Suprapubic skin (tissue), 4 donors: Measurements from ENCODE around the gene DES. TPM values are rescaled to one million over a fixed set of nuclear protein-coding genes. Genes with fewer than 3 reads are reported as not detected.

Source experiments
- DNase-seq, 2 donors: peaks; one replicate each; pipeline ENCODE4 v3.0.0-alpha.2; 2019; ENCODE audit warnings: low spot score in 2 of 2
- H3K27ac ChIP-seq: fragments of 200-600 bp; sonication (generic); one replicate; pipeline ENCODE4 v1.5.1; 2019
- H3K27me3 ChIP-seq: fragments of 200-600 bp; sonication (generic); one replicate; pipeline ENCODE4 v1.5.1; 2019
- H3K36me3 ChIP-seq: fragments of 200-600 bp; sonication (generic); one replicate; pipeline ENCODE4 v1.5.1; 2019
- H3K4me1 ChIP-seq: fragments of 200-600 bp; sonication (generic); one replicate; pipeline ENCODE4 v1.5.1; 2019
- H3K4me3 ChIP-seq: fragments of 200-600 bp; sonication (generic); one replicate; pipeline ENCODE4 v1.5.1; 2019; ENCODE audit warnings: mild to moderate bottlenecking
- H3K9me3 ChIP-seq: fragments of 200-600 bp; sonication (generic); one replicate; pipeline ENCODE4 v1.5.1; 2019
- CTCF ChIP-seq, 2 donors: fragments of 200-600 bp in 1 of 2; fragments of 450-650 bp in 1 of 2; sonication (generic) in 1 of 2; IDR thresholded peaks; one replicate each; pipeline ENCODE4 v1.5.1; 2016 to 2019; ENCODE audit warnings: antibody characterized with exemption in 2 of 2, mild to moderate bottlenecking in 1 of 2, moderate library complexity in 1 of 2
- EP300 ChIP-seq: sonication (generic); formaldehyde crosslinking; IDR thresholded peaks from one replicate; pipeline ENCODE4 v1.6.1; 2017; ENCODE audit warnings: antibody characterized with exemption
- POLR2A ChIP-seq, 2 donors: fragments of 450-650 bp; IDR thresholded peaks; one replicate each; pipeline ENCODE4 v1.6.1; 2017; ENCODE audit warnings: antibody characterized with exemption in 2 of 2, mild to moderate bottlenecking in 2 of 2, moderate library complexity in 2 of 2
- POLR2AphosphoS5 ChIP-seq, 3 donors: sonication (generic); formaldehyde crosslinking; IDR thresholded peaks; one replicate each; pipeline ENCODE4 v1.6.1; 2017; ENCODE audit warnings: antibody characterized with exemption in 3 of 3
- whole genome bisulfite sequencing: methylation state at CpG from one replicate; pipeline ENCODE4 v1.1.5; 2018; 5-methylcytosine and 5-hydroxymethylcytosine counted together
- total RNA-seq, 4 donors: library from RNA; depleted of rRNA; stranded (reverse); fragments of >200 nt; gene quantifications; one replicate each; pipeline ENCODE4 v1.1.0, GENCODE V29; 2016

DES gene
- total RNA-seq, 4 donors from 2014 or later, result 11.4 to 100 (median 35.6) TPM

DNA sequence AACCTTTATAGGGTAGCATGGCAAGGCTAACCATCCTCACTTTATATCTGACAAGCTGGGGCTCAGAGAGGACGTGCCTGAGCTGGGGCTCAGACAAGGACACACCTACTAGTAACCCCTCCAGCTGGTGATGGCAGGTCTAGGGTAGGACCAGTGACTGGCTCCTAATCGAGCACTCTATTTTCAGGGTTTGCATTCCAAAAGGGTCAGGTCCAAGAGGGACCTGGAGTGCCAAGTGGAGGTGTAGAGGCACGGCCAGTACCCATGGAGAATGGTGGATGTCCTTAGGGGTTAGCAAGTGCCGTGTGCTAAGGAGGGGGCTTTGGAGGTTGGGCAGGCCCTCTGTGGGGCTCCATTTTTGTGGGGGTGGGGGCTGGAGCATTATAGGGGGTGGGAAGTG is 1.2 kb upstream of the DES start:
- Histone ChIP-seq H3K27me3 (peaks cover 46% of the 10 kb centered on the region), H3K27ac (no peak overlapping the region)
- 46% methylated on average over 4 of the region's 4 CpGs for whole genome bisulfite sequencing

DNA sequence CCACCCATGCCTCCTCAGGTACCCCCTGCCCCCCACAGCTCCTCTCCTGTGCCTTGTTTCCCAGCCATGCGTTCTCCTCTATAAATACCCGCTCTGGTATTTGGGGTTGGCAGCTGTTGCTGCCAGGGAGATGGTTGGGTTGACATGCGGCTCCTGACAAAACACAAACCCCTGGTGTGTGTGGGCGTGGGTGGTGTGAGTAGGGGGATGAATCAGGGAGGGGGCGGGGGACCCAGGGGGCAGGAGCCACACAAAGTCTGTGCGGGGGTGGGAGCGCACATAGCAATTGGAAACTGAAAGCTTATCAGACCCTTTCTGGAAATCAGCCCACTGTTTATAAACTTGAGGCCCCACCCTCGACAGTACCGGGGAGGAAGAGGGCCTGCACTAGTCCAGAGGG is 803 bp upstream of the DES start:
- peaks cover 41% of the 10 kb centered on the region for H3K27me3 ChIP-seq
- H3K27ac ChIP-seq, result no peak overlapping the region
- H3K4me1 ChIP-seq, result peaks cover 9% of the 10 kb centered on the region
- H3K4me3 ChIP-seq, result no peak overlapping the region
- DNase-seq, result no peak
- H3K36me3 ChIP-seq, result no peaks in the 10 kb centered on the region
- H3K9me3 ChIP-seq, result no peaks in the 10 kb centered on the region
- WGBS, result 34% methylated on average over 7 of the region's 9 CpGs
- TF ChIP-seq POLR2A (IDR thresholded peaks at IDR 0.05) (no peak), CTCF (IDR thresholded peaks at IDR 0.05) (no peak), POLR2AphosphoS5 (IDR thresholded peaks at IDR 0.05) (no peak), EP300 (no peak)

More for the DNA sequence above, 1.2 kb upstream of the DES start:
- no peaks in the 10 kb centered on the region for H3K36me3 ChIP-seq
- no peak for DNase-seq
- H3K4me3 ChIP-seq, result no peak overlapping the region
- H3K4me1 ChIP-seq, result peaks cover 9% of the 10 kb centered on the region
- TF ChIP-seq POLR2AphosphoS5 (IDR thresholded peaks at IDR 0.05) (no peak), CTCF (IDR thresholded peaks at IDR 0.05) (no peak), POLR2A (IDR thresholded peaks at IDR 0.05) (no peak), EP300 (no peak)
- no peaks in the 10 kb centered on the region for H3K9me3 ChIP-seq

DNA sequence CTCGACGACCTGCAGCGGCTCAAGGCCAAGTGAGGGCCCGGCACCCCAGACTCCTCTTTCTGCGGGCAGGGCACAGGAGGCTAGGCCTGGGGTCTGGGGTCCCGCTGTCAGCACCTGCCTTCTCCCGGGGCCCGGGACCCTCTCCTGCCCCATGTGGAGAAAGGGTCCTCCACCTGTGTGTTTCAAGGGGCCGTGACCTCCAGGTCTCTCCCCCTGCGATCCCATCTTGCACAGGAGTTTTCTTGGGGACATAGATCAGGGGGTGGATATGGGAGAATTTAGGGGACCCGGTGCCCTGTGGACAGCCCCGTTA is 791 bp downstream of the DES start:
- 80% methylated on average over 2 of the region's 12 CpGs for WGBS
- H3K4me3 ChIP-seq, result no peak overlapping the region

DNA sequence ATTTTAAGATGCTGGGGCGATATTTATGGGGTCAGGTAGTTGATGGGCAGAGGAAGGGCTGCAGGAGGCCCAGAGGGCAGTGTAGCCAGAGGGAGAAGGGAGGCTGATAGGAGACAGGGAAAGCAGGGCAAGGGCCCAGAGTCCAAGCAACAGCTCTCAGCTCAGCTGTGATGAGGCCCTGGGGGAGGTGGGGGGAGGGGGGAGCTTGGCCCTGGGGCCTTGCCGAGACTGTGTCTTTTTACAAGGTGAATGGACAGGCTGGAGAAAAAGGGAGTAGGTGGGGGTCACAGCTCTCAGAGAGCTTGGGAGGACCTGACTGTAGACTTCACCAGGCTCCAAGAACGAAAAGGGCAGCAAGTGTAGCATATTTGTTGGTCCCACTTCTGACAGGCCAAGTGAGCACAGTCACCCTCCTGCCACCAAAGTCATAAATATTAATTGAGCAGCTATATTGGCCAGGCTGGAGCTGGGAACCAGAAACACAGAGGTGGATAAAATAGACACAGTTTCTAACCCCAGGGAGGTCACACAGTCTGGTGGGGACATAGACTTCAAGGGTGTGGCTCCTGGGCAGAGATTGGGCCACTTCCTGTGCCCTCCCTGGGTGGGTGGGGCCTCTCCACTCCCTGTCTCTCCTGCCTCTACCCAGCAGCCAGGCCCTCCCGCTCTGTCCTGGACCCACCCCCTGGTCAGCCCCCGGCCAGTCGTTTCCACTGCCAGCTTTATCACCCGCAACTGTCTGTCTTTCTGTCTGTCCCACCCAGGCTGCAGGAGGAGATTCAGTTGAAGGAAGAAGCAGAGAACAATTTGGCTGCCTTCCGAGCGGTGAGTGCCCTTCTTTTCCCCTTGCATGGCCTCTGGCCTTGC is 1.4 kb downstream of the DES start:
- Histone ChIP-seq H3K4me3 (no peak overlapping the region), H3K27me3 (peaks cover 41% of the 10 kb centered on the region), H3K4me1 (peaks cover 9% of the 10 kb centered on the region), H3K27ac (no peak overlapping the region), H3K9me3 (no peaks in the 10 kb centered on the region), H3K36me3 (no peaks in the 10 kb centered on the region)
- DNase-seq, result no peak
- no peak for TF ChIP-seq CTCF (IDR thresholded peaks at IDR 0.05)
- TF ChIP-seq POLR2A (IDR thresholded peaks at IDR 0.05), result no peak
- no peak for TF ChIP-seq EP300
- no peak for TF ChIP-seq POLR2AphosphoS5 (IDR thresholded peaks at IDR 0.05)
- 73% methylated on average over 9 of the region's 9 CpGs for WGBS

More for the DNA sequence above, 791 bp downstream of the DES start:
- peaks cover 41% of the 10 kb centered on the region for H3K27me3 ChIP-seq
- TF ChIP-seq POLR2A (IDR thresholded peaks at IDR 0.05), result no peak
- TF ChIP-seq CTCF (IDR thresholded peaks at IDR 0.05), result no peak
- no peak for TF ChIP-seq POLR2AphosphoS5 (IDR thresholded peaks at IDR 0.05)
- TF ChIP-seq EP300, result no peak
- DNase-seq, result no peak
- H3K4me1 ChIP-seq, result peaks cover 9% of the 10 kb centered on the region
- no peak overlapping the region for H3K27ac ChIP-seq
- H3K9me3 ChIP-seq, result no peaks in the 10 kb centered on the region
- no peaks in the 10 kb centered on the region for H3K36me3 ChIP-seq

DNA sequence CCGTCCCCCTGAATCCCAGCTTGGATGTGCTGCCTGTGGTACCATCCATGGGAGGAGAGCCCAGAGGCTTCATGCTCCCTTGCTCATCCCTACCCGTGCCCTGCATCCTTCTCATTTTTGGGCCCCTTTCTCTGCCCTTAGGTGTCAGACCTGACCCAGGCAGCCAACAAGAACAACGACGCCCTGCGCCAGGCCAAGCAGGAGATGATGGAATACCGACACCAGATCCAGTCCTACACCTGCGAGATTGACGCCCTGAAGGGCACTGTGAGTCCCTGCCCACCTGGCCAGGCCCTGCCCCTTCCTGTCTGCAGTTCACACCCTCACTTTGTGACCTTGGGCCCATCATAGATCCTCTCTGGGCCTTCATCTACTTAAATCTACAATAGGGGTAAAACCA is 2.5 kb downstream of the DES start:
- Histone ChIP-seq H3K4me1 (peaks cover 9% of the 10 kb centered on the region), H3K9me3 (no peaks in the 10 kb centered on the region), H3K36me3 (no peaks in the 10 kb centered on the region), H3K27me3 (peaks cover 48% of the 10 kb centered on the region), H3K27ac (no peak overlapping the region), H3K4me3 (no peak overlapping the region)
- WGBS, result 91% methylated on average over 8 of the region's 8 CpGs
- TF ChIP-seq CTCF (IDR thresholded peaks at IDR 0.05) (no peak), POLR2A (IDR thresholded peaks at IDR 0.05) (no peak), EP300 (no peak), POLR2AphosphoS5 (IDR thresholded peaks at IDR 0.05) (no peak)
- no peak for DNase-seq
